Mucosa of descending colon (tissue), 3 donors: ENCODE data around the gene XRN1. TPM values are rescaled to one million over a fixed set of nuclear protein-coding genes. Genes with fewer than 3 reads are reported as not detected.
A peak's percentile ranks its signal among the peaks of the same experiment; 100 is the strongest.
"Not testable (repeated sequence)": the region's sequence is repeated elsewhere in the genome, so short reads cannot be mapped to it uniquely, and the experiment has no call there.

Experiments
- ATAC-seq: fragments of 200-7000 bp; cut with Tn5 transposase; one replicate; pipeline ENCODE4 v1.9.1; 2020; ENCODE audit warnings: mild to moderate bottlenecking, moderate library complexity
- DNase-seq, 3 donors: peaks; one replicate each; pipeline ENCODE4 v3.0.0-alpha.2; 2020
- H3K36me3 ChIP-seq: fragments of 200-600 bp; one replicate; pipeline ENCODE4 v1.8.0; 2021; ENCODE audit warnings: low read depth, mild to moderate bottlenecking
- H3K4me1 ChIP-seq: fragments of 200-600 bp; one replicate; pipeline ENCODE4 v1.8.0; 2021; ENCODE audit warnings: low read depth, mild to moderate bottlenecking
- H3K4me3 ChIP-seq: fragments of 200-600 bp; one replicate; pipeline ENCODE4 v1.8.0; 2021; ENCODE audit warnings: mild to moderate bottlenecking
- H3K9me3 ChIP-seq: fragments of 200-600 bp; one replicate; pipeline ENCODE4 v1.8.0; 2021; ENCODE audit warnings: mild to moderate bottlenecking
- intact Hi-C, 2 donors: fragments of 100-400 bp; cut with DNase I in 1 of 2; cut with micrococcal nuclease in 1 of 2; formaldehyde crosslinking; loops; one replicate each; pipeline versions ENCODE4 v1.11.0 to v1.11.1; 2022; cut with DNase I, micrococcal nuclease
- total RNA-seq, 3 donors: library from RNA; stranded (reverse); fragmentation: NEBNext Ultra II Directional in 2 of 3; extraction: Animal tissue kit (Norgen Biotek cat#: 25700) in 2 of 3; gene quantifications; one replicate each; pipeline versions ENCODE4 v1.2.1 to v1.2.4, GENCODE V29; 2021 to 2023
- TF ChIP-seq, protein P1 (sequence below): fragments of 200-600 bp; IDR thresholded peaks from one replicate; pipeline ENCODE4 v1.8.0; 2022; ENCODE audit warnings: antibody characterized with exemption, mild to moderate bottlenecking
- donor health status: DM: no; HTN: no; CAD: no; lungs with moderate emphysema.
- donor health status: DM: no; HTN: no; CAD: no.
- donor health status: DM: no; HTN: yes; CAD: no.

XRN1 gene
- total RNA-seq, 3 donors from 2014 or later, result 57.3 to 60.7 (median 59.4) TPM

DNA sequence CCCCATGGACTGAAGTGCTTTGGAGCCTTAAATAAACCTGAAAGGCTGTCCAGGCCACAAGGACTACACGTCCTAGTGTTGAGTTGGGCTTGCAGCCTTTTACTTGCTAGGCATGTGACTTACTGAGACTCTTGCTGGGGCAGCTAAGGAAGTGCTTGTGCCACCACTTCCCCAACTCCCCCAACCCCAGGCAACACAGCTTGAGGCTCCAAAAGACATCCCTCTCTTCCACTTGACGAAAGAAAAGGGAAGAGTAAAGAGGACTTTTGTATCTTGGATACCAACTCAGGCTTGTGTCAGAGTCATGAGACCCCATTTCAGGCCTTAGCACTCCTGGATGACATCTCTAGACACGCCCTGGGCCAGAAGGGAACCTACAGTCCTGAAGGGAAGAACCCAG lies 109.8 kb downstream of the XRN1 start:
- ATAC-seq, result peak; percentile 24
- Histone ChIP-seq H3K9me3 (no peaks in the 10 kb centered on the region), H3K36me3 (no peaks in the 10 kb centered on the region), H3K4me3 (no peak overlapping the region), H3K4me1 (no peaks in the 10 kb centered on the region)
- intact Hi-C loops, result no loop called here
- peak in 1 of 3 donors; percentile 3 for DNase-seq
- TF ChIP-seq, protein P1, sequence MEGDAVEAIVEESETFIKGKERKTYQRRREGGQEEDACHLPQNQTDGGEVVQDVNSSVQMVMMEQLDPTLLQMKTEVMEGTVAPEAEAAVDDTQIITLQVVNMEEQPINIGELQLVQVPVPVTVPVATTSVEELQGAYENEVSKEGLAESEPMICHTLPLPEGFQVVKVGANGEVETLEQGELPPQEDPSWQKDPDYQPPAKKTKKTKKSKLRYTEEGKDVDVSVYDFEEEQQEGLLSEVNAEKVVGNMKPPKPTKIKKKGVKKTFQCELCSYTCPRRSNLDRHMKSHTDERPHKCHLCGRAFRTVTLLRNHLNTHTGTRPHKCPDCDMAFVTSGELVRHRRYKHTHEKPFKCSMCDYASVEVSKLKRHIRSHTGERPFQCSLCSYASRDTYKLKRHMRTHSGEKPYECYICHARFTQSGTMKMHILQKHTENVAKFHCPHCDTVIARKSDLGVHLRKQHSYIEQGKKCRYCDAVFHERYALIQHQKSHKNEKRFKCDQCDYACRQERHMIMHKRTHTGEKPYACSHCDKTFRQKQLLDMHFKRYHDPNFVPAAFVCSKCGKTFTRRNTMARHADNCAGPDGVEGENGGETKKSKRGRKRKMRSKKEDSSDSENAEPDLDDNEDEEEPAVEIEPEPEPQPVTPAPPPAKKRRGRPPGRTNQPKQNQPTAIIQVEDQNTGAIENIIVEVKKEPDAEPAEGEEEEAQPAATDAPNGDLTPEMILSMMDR, result no peak

DNA sequence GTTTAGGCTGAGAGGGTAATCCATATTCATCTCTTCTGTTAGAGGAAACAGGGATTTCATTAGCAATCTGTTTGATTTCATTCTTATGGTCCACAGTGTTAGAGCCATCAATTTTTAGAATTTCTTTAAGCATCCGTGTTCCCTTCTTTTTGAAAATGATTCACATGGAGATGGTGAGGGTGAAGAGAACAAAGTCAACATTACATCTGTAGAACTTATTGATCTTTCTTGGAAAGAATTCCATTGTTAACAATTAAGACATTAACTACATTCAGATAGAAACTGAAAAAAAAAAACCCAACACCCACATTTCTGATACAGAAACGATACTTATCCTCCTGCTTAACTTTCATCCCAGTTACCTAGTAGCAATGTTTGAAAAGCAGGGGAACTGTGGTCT lies 115.4 kb downstream of the XRN1 start:
- no peaks in the 10 kb centered on the region for H3K36me3 ChIP-seq
- H3K9me3 ChIP-seq, result no peaks in the 10 kb centered on the region
- no peak overlapping the region for H3K4me3 ChIP-seq
- ATAC-seq (no peak), DNase-seq (no peak)
- intact Hi-C loops, result no loop called here
- H3K4me1 ChIP-seq, result no peaks in the 10 kb centered on the region
- TF ChIP-seq, protein P1, result no peak

DNA sequence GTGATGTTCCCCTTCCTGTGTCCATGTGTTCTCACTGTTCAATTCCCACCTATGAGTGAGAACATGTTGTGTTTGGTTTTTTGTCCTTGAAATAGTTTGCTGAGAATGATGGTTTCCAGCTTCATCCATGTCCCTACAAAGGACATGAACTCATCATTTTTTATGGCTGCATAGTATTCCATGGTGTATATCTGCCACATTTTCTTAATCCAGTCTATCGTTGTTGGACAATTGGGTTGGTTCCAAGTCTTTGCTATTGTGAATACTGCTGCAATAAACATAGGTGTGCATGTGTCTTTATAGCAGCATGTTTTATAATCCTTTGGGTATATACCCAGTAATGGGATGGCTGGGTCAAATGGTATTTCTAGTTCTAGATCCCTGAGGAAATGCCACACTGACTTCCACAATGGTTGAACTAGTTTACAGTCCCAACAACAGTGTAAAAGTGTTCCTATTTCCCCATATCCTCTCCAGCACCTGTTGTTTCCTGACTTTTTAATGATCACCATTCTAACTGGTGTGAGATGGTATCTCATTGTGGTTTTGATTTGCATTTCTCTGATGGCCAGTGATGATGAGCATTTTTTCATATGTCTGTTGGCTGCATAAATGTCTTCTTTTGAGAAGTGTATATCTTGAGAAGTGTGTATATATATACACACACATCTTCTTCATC lies 123.4 kb downstream of the XRN1 start:
- H3K4me3 ChIP-seq, intact Hi-C loops, ATAC-seq, H3K36me3 ChIP-seq, DNase-seq, H3K4me1 ChIP-seq, H3K9me3 ChIP-seq: not testable (repeated sequence)

DNA sequence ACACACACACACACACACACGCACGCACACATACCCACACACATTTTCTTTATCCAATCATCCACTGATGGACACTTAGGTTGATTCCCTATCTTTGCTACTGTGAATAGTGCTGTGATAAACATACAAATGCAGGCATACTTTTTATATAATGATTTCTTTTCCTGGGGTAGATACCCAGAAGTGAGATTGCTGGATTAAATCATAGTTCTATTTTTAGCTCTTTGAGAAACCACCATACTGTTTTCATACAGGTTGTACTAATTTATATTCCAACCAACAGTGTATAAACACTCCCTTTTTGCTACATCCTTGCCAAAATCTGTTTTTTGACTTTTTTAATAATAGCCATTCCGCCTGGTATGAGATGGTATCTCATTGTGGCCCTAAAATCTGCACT lies 127.9 kb downstream of the XRN1 start:
- ATAC-seq (no peak), DNase-seq (no peak)
- TF ChIP-seq, protein P1, result no peak
- peaks cover 9% of the 10 kb centered on the region for H3K36me3 ChIP-seq
- intact Hi-C loops, result no loop called here
- no peak overlapping the region for H3K4me3 ChIP-seq
- H3K9me3 ChIP-seq, result no peaks in the 10 kb centered on the region
- no peaks in the 10 kb centered on the region for H3K4me1 ChIP-seq

DNA sequence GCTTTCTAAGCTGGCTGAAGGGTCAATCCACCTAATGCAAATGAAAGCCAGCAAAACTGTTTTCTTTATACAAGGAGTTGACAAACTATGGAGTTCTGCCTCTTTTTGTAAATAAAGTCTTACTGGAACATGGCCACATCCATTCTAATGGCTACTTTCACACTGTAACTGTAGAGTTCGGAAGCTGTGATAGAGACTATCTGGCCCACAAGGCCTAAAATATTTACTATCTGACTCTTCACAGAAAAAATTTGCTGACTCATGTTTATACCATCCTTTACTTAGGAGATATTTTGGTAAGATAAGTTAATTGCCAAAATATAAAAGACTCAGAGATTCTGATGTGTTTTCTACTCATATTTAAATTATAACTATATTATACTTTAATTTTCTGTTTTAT lies 128.7 kb downstream of the XRN1 start:
- ATAC-seq, result no peak
- H3K9me3 ChIP-seq, result no peaks in the 10 kb centered on the region

DNA sequence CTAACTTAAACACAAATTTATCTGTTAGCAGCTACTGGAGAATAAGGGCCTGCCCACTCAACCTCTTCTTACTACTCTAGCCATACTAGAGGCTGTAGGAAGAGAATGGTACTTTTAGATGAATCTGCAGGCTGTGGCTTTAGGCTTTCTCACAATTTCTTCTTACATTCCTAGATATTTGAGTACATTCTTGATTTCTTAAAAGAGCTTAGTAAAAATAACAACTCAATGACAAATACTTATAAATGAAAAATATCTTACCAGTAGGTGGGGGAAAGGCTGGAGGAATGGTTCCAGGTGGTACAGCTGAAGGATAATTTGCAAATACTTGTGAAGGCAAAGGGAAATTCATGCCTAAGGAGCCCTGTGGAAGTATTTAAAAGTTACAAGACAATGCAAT lies 129.5 kb downstream of the XRN1 start:
- Histone ChIP-seq H3K4me3 (no peak overlapping the region), H3K4me1 (no peaks in the 10 kb centered on the region), H3K36me3 (peaks cover 9% of the 10 kb centered on the region), H3K9me3 (no peaks in the 10 kb centered on the region)
- ATAC-seq (no peak), DNase-seq (no peak)
- TF ChIP-seq, protein P1, result no peak
- intact Hi-C loops, result no loop called here

More for the DNA sequence above, 128.7 kb downstream of the XRN1 start:
- Histone ChIP-seq H3K4me3 (no peak overlapping the region), H3K36me3 (peaks cover 9% of the 10 kb centered on the region), H3K4me1 (no peaks in the 10 kb centered on the region)
- no peak for DNase-seq
- intact Hi-C loops, result no loop called here
- TF ChIP-seq, protein P1, result no peak

DNA sequence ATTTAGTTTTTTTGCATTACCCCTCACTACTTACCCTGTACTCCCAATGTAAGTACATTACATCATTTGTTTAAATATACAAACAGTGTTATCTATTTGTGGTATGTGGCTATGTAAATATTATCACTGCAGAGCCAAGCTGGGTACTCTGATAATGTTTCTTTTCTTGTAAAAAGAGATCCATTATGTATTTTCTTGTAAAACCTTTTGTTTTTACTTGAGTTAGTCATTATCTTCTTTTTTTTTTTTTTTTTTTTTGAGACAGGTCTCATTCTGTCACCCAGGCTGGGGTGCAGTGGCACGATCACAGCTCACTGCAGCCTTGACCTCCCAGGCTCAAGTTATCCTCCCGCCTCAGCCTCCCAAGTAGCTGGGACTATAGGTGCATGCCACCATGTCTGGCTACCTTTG lies 131.9 kb downstream of the XRN1 start:
- H3K4me1 ChIP-seq, H3K4me3 ChIP-seq, H3K9me3 ChIP-seq, intact Hi-C loops, DNase-seq, ATAC-seq, H3K36me3 ChIP-seq: not testable (repeated sequence)
